MM.1S (cell line): ENCODE measurements around the gene WNK2.

Experiments
- CTCF ChIP-seq: fragments of 300-600 bp; sonication (generic); IDR thresholded peaks from 2 replicates; pipeline ENCODE4 v1.5.1; 2016; ENCODE audit warnings: antibody characterized with exemption, low read length, mixed read lengths
- EZH2 ChIP-seq: fragments of 300-600 bp; sonication (generic); optimal IDR thresholded peaks from 2 replicates; pipeline ENCODE3; 2017; ENCODE audit warnings: low read depth, mild to moderate bottlenecking, antibody characterized with exemption, low read length, mixed read lengths
- EZH2phosphoT487 ChIP-seq: fragments of 300-600 bp; sonication (generic); IDR thresholded peaks from 2 replicates; pipeline ENCODE4 v1.6.1; 2018; ENCODE audit warnings: antibody characterized with exemption, low read length

GRCh38 chr9:93164085-93164484, 19.9 kb upstream of the WNK2 start:
- TF ChIP-seq CTCF (no peak), EZH2 (no peak), EZH2phosphoT487 (no peak)
